PC-3 (cell line): ENCODE data around the gene CCNY. TPM values are rescaled to one million over a fixed set of nuclear protein-coding genes. Genes with fewer than 3 reads are reported as not detected.

Source experiments
- ATAC-seq: fragments of 200-7000 bp; cut with Tn5 transposase; 2 replicates; pipeline ENCODE4 v1.9.1; 2020; ENCODE audit warnings: mild to moderate bottlenecking, moderate library complexity
- BruUV-seq: library from RNA; stranded (reverse); fragments of 400-500 nt; replicated peaks from 2 replicates; lab custom pipeline; 2021; lab: Mats Ljungman, UMichigan
- CTCF ChIA-PET: fragments of 300-600 bp; sonication (Branson Sonifier 250); formaldehyde crosslinking; loops from one replicate; lab custom pipeline; 2022; ENCODE audit warnings: antibody characterized with exemption; lab: Charles Lee
- POLR2A ChIA-PET: fragments of 300-600 bp; sonication (Branson Sonifier 250); formaldehyde crosslinking; loops from one replicate; lab custom pipeline; 2022; ENCODE audit warnings: antibody characterized with exemption; ENCODE audit not compliant: unreplicated experiment; lab: Charles Lee
- DNase-seq: peaks from one replicate; pipeline ENCODE4 v3.0.0-alpha.2; 2015
- H2AFZ ChIP-seq: fragments of 300-600 bp; sonication (generic); 2 replicates; pipeline ENCODE4 v1.6.0; 2016; ENCODE audit warnings: antibody characterized with exemption, low read length
- H3F3A ChIP-seq: fragments of 300-600 bp; sonication (generic); one replicate; pipeline ENCODE4 v1.6.0; 2017; ENCODE audit warnings: antibody characterized with exemption, low read length, control low read depth, mild to moderate bottlenecking; ENCODE audit not compliant: unreplicated experiment
- H3K27ac ChIP-seq: fragments of 300-600 bp; sonication (generic); 2 replicates; pipeline ENCODE4 v1.5.1; 2016; ENCODE audit warnings: mild to moderate bottlenecking, low read length
- H3K27me3 ChIP-seq: fragments of 300-600 bp; sonication (generic); 2 replicates; pipeline ENCODE4 v1.6.1; 2016; ENCODE audit warnings: low read length, mixed read lengths
- H3K36me3 ChIP-seq: fragments of 300-600 bp; sonication (generic); 2 replicates; pipeline ENCODE4 v1.6.1; 2016; ENCODE audit warnings: low read depth, mixed run types, low read length, mixed read lengths
- H3K4me1 ChIP-seq: fragments of 300-600 bp; sonication (generic); 2 replicates; pipeline ENCODE4 v1.5.1; 2016; ENCODE audit warnings: low read length; ENCODE audit not compliant: insufficient read depth
- H3K4me2 ChIP-seq: fragments of 300-600 bp; sonication (generic); 2 replicates; pipeline ENCODE4 v1.6.0; 2016; ENCODE audit warnings: low read length
- H3K4me3 ChIP-seq: fragments of 300-600 bp; sonication (generic); 2 replicates; pipeline ENCODE4 v1.5.1; 2016; ENCODE audit warnings: mild to moderate bottlenecking, low read length, mixed read lengths
- H3K79me2 ChIP-seq: fragments of 300-600 bp; sonication (generic); 2 replicates; pipeline ENCODE4 v1.6.1; 2017; ENCODE audit warnings: low read length, mixed read lengths
- H3K9ac ChIP-seq: fragments of 300-600 bp; sonication (generic); 2 replicates; pipeline ENCODE4 v1.6.0; 2016; ENCODE audit warnings: mild to moderate bottlenecking, low read length
- H3K9me2 ChIP-seq: fragments of 300-600 bp; sonication (generic); replicated peaks from 2 replicates; pipeline ENCODE4 v1.6.1; 2016; ENCODE audit warnings: mixed run types, low read length, mixed read lengths
- H3K9me3 ChIP-seq: fragments of 300-600 bp; sonication (generic); 2 replicates; pipeline ENCODE4 v1.6.1; 2016; ENCODE audit warnings: low read length, mixed read lengths
- H4K20me1 ChIP-seq: fragments of 300-600 bp; sonication (generic); 2 replicates; pipeline ENCODE4 v1.6.1; 2016; ENCODE audit warnings: low read length, mixed read lengths
- CTCF ChIP-seq: fragments of 300-600 bp; sonication (generic); conservative IDR thresholded peaks from 2 replicates; pipeline ENCODE4 v1.5.1; 2017; ENCODE audit warnings: antibody characterized with exemption, low read depth, mild to moderate bottlenecking, low read length
- EZH2 ChIP-seq: fragments of 300-600 bp; sonication (generic); IDR thresholded peaks from one replicate; pipeline ENCODE4 v1.6.1; 2017; ENCODE audit warnings: antibody characterized with exemption, mild to moderate bottlenecking, low read length; ENCODE audit not compliant: unreplicated experiment
- EZH2phosphoT487 ChIP-seq: fragments of 300-600 bp; sonication (generic); IDR thresholded peaks from 2 replicates; pipeline ENCODE4 v1.6.1; 2018; ENCODE audit warnings: mild to moderate bottlenecking, antibody characterized with exemption, low read length, borderline replicate concordance
- intact Hi-C: fragments of 100-400 bp; cut with micrococcal nuclease; formaldehyde crosslinking; loops from 2 replicates; pipeline ENCODE4 v1.9.0; 2023
- total RNA-seq: library from RNA; depleted of rRNA; stranded (reverse); fragments of >200 nt; gene quantifications from 2 replicates; pipeline ENCODE4 v1.2.3, GENCODE V29; 2014

Gene CCNY
- total RNA-seq, 1 experiment from 2014 or later = 146 TPM

- H3F3A ChIP-seq = no peaks in the 10 kb centered on the region
- no peaks in the 10 kb centered on the region for H3K27me3 ChIP-seq
- no peak overlapping the region for H3K4me2 ChIP-seq
- intact Hi-C loops = no loop called here
- peaks cover 98% of the 10 kb centered on the region for H3K79me2 ChIP-seq
- no peaks in the 10 kb centered on the region for H3K36me3 ChIP-seq
- no peak overlapping the region for H3K4me3 ChIP-seq
- H3K4me1 ChIP-seq = peaks cover 7% of the 10 kb centered on the region
- H3K9ac ChIP-seq = no peak overlapping the region
- ATAC-seq = no peak
- H3K27ac ChIP-seq = no peak overlapping the region
- H3K9me3 ChIP-seq = no peaks in the 10 kb centered on the region
- ChIA-PET CTCF (interaction anchor here (0.6 kb wide), 1 partner anchor 126 kb away, joined by 3 read pairs; no protein-coding TSS in a partner anchor), POLR2A (no interaction called here)
- H4K20me1 ChIP-seq = peaks cover 46% of the 10 kb centered on the region
- no peaks in the 10 kb centered on the region for H3K9me2 ChIP-seq
- TF ChIP-seq CTCF (no peak), EZH2phosphoT487 (no peak), EZH2 (no peak)
- no TSS peak for BruUV-seq
- H2AFZ ChIP-seq = no peak overlapping the region
- DNase-seq = no peak
These were observed 26.5 kb downstream of the CCNY start for GRCh38 chr10:35362701-35363350.

GRCh38 chr10:35363587-35363986 is 27.3 kb downstream of the CCNY start:
- CTCF ChIA-PET = interaction anchor here (0.6 kb wide), 1 partner anchor 127 kb away, joined by 3 read pairs; no protein-coding TSS in a partner anchor

More at GRCh38 chr10:35363587-35363986, 27.3 kb downstream of the CCNY start:
- peak; percentile 80 for DNase-seq
- peak; percentile 82 for ATAC-seq
- Histone ChIP-seq H3K4me1 (peaks cover 7% of the 10 kb centered on the region), H3K9me2 (no peaks in the 10 kb centered on the region), H2AFZ (no peak overlapping the region), H3F3A (no peaks in the 10 kb centered on the region), H3K27me3 (no peaks in the 10 kb centered on the region), H3K36me3 (no peaks in the 10 kb centered on the region), H3K27ac (no peak overlapping the region), H4K20me1 (peaks cover 38% of the 10 kb centered on the region), H3K4me2 (no peak overlapping the region), H3K4me3 (no peak overlapping the region), H3K79me2 (peaks cover 98% of the 10 kb centered on the region), H3K9ac (no peak overlapping the region), H3K9me3 (no peaks in the 10 kb centered on the region)
- no TSS peak for BruUV-seq
- POLR2A ChIA-PET = no interaction called here
- intact Hi-C loops = no loop called here
- TF ChIP-seq EZH2 = no peak
- no peak for TF ChIP-seq EZH2phosphoT487
- no peak for TF ChIP-seq CTCF
